Measurements from ENCODE around the gene DHCR7. TPM values are rescaled to one million over a fixed set of nuclear protein-coding genes. Genes with fewer than 3 reads are reported as not detected.

Gene DHCR7
- polyA plus RNA-seq, 2 of the 4 experiments (the other 2 are of a cell fraction) = 44.2 to 82.2 TPM

DNA sequence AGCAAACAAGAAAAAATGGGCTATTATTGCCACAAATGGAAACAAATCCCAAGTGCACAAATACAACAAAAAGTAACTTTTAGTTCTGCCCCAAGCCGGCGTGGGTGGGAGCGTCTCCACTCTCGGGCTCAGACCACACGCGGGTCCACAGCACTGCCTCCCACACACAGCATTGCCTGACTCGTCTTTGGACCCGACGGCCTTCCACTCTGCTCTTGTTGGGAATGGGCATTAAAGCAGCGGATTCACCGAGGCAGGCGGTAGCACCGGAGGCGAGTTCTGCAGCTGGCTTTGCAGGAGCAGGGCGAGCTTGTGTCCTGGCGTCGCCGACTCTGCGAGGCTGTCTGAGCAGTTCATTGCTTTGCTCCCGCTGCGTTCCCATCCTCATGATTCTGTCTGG, 27.8 kb upstream of the DHCR7 start:
- Histone ChIP-seq H3K4me3 (no peak overlapping the region), H3K4me2 (no peak overlapping the region), H3K9me3 (no peaks in the 10 kb centered on the region), H3K27ac (no peak overlapping the region), H3K4me1 (no peaks in the 10 kb centered on the region)
- DNase-seq (ENCODE audit: low read depth in 1 of 2, low spot score in 1 of 2) (no peak), FAIRE-seq (no peak), ATAC-seq (no peak)
- TF ChIP-seq FOXS1 (CRISPR knock-in tag; IDR thresholded peaks at IDR 0.05) (no peak), RCOR1 (IDR thresholded peaks at IDR 0.05; ENCODE audit: low read depth, low read length) (no peak), MYC (IDR thresholded peaks at IDR 0.05; ENCODE audit: borderline replicate concordance, low read length) (no peak), PHF8 (IDR thresholded peaks at IDR 0.05; ENCODE audit: borderline replicate concordance, low read depth) (no peak), POLR2AphosphoS2 (conservative IDR thresholded peaks at IDR 0.05; ENCODE audit: low read length) (no peak), MAFK (IDR thresholded peaks at IDR 0.05; ENCODE audit: partially characterized antibody) (no peak), EP300 (IDR thresholded peaks at IDR 0.05) (no peak)
- TF ChIP-seq, protein P1, sequence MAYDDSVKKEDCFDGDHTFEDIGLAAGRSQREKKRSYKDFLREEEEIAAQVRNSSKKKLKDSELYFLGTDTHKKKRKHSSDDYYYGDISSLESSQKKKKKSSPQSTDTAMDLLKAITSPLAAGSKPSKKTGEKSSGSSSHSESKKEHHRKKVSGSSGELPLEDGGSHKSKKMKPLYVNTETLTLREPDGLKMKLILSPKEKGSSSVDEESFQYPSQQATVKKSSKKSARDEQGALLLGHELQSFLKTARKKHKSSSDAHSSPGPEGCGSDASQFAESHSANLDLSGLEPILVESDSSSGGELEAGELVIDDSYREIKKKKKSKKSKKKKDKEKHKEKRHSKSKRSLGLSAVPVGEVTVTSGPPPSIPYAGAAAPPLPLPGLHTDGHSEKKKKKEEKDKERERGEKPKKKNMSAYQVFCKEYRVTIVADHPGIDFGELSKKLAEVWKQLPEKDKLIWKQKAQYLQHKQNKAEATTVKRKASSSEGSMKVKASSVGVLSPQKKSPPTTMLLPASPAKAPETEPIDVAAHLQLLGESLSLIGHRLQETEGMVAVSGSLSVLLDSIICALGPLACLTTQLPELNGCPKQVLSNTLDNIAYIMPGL (CRISPR knock-in tag; IDR thresholded peaks at IDR 0.05; ENCODE audit: borderline replicate concordance) = no peak
- TF ChIP-seq, protein P2, sequence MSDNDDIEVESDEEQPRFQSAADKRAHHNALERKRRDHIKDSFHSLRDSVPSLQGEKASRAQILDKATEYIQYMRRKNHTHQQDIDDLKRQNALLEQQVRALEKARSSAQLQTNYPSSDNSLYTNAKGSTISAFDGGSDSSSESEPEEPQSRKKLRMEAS (IDR thresholded peaks at IDR 0.05) = no peak
- TF ChIP-seq, protein P3, sequence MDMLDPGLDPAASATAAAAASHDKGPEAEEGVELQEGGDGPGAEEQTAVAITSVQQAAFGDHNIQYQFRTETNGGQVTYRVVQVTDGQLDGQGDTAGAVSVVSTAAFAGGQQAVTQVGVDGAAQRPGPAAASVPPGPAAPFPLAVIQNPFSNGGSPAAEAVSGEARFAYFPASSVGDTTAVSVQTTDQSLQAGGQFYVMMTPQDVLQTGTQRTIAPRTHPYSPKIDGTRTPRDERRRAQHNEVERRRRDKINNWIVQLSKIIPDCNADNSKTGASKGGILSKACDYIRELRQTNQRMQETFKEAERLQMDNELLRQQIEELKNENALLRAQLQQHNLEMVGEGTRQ (IDR thresholded peaks at IDR 0.05) = no peak
- TF ChIP-seq, protein P4, sequence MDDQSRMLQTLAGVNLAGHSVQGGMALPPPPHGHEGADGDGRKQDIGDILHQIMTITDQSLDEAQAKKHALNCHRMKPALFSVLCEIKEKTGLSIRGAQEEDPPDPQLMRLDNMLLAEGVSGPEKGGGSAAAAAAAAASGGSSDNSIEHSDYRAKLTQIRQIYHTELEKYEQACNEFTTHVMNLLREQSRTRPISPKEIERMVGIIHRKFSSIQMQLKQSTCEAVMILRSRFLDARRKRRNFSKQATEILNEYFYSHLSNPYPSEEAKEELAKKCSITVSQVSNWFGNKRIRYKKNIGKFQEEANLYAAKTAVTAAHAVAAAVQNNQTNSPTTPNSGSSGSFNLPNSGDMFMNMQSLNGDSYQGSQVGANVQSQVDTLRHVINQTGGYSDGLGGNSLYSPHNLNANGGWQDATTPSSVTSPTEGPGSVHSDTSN (IDR thresholded peaks at IDR 0.05) = no peak
- TF ChIP-seq, protein P5, sequence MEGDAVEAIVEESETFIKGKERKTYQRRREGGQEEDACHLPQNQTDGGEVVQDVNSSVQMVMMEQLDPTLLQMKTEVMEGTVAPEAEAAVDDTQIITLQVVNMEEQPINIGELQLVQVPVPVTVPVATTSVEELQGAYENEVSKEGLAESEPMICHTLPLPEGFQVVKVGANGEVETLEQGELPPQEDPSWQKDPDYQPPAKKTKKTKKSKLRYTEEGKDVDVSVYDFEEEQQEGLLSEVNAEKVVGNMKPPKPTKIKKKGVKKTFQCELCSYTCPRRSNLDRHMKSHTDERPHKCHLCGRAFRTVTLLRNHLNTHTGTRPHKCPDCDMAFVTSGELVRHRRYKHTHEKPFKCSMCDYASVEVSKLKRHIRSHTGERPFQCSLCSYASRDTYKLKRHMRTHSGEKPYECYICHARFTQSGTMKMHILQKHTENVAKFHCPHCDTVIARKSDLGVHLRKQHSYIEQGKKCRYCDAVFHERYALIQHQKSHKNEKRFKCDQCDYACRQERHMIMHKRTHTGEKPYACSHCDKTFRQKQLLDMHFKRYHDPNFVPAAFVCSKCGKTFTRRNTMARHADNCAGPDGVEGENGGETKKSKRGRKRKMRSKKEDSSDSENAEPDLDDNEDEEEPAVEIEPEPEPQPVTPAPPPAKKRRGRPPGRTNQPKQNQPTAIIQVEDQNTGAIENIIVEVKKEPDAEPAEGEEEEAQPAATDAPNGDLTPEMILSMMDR (IDR thresholded peaks at IDR 0.05) = no peak
- ChIA-PET POLR2A (no interaction called here), CTCF (interaction anchor here (1.1 kb wide), 2 partner anchors 8 to 18 kb away, joined by 3 read pairs; no protein-coding TSS in a partner anchor)
- WGBS (ENCODE audit: missing lambda C conversion rate) = 96% methylated on average over 19 of the region's 21 CpGs

DNA sequence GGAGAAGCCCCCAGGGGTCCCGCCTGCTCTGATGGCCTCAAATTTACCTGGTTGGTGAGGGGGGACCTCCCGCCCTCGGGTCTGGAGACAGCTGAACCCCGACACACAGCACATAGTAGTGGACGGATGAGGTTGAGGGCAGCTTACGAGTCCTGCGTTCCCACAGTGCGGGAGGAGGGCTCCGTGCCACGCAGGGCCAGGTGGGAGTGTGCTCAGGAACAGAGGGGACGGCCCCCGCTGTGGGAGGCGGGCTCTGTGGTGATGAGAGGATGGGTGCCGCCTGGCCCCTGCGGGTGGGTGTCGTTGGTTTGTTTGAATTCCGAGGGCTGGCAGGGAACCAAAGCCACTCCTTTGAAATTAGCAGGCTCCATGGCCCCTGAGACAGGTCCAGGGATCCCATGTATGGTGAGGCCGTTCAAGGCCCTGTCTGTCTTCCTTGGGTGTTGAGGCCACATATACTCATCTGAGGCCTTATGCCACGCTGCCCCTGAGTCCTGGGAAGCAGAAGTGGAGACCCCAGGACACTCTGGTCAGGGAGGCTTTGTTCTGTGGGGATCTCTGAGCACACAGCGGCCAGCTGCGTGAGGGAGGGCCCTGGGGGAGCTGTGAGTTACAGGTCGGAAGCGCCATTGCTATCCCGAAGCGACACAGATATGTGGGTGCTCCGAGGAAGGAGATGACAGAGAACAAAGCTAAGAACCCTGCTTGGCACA, 26.7 kb upstream of the DHCR7 start:
- no peak overlapping the region for H3K27ac ChIP-seq
- H3K9me3 ChIP-seq = no peaks in the 10 kb centered on the region
- FAIRE-seq (no peak), ATAC-seq (no peak), DNase-seq (ENCODE audit: low read depth in 1 of 2, low spot score in 1 of 2) (no peak)
- TF ChIP-seq POLR2AphosphoS2 (conservative IDR thresholded peaks at IDR 0.05; ENCODE audit: low read length) = no peak
- H3K4me3 ChIP-seq = no peak overlapping the region
- H3K4me1 ChIP-seq = no peaks in the 10 kb centered on the region
- 88% methylated on average over 17 of the region's 26 CpGs for WGBS (ENCODE audit: missing lambda C conversion rate)
- ChIA-PET CTCF (interaction anchor here (1.1 kb wide), 2 partner anchors 9 to 17 kb away, joined by 3 read pairs; no protein-coding TSS in a partner anchor), POLR2A (no interaction called here)
- no peak overlapping the region for H3K4me2 ChIP-seq

DNA sequence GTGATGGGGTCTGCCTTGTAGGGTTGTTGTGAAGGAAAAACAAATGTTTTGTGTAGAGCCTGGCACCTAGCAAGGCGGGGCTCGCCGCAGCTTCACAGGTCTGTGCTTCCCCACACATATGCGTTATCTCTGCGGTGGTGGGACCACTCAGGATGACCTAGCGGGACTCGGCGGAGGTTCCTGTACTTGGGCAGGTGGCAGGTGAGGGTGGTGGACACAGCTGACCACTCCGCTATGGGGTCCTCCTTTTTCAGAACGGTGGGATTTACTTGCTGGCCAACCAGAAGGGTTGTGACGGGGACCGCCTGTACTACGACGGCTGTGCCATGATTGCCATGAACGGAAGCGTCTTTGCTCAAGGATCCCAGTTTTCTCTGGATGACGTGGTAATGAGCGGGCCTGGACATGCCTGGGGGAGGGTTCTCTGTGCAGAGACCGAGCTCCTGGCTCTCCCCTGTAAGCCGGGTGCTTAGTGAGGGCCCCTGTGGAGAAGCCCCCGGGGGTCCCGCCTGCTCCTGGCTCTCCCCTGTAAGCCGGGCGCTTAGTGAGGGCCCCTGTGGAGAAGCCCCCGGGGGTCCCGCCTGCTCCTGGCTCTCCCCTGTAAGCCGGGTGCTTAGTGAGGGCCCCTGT, 26.1 kb upstream of the DHCR7 start:
- ATAC-seq (no peak), FAIRE-seq (no peak), DNase-seq (ENCODE audit: low read depth in 1 of 2, low spot score in 1 of 2) (no peak)
- no peak overlapping the region for H3K4me2 ChIP-seq
- no peak overlapping the region for H3K4me3 ChIP-seq
- TF ChIP-seq FOSL2 (IDR thresholded peaks at IDR 0.05) (no peak), FOSL2 (CRISPR knock-in tag; IDR thresholded peaks at IDR 0.05) (no peak), POLR2A (IDR thresholded peaks at IDR 0.05; ENCODE audit: low read length) (no peak), CHD2 (IDR thresholded peaks at IDR 0.05; ENCODE audit: low read length, partially characterized antibody) (no peak), RAD21 (conservative IDR thresholded peaks at IDR 0.05 in 1 of 2, IDR thresholded peaks at IDR 0.05 in 1 of 2) (no peak), HDAC2 (IDR thresholded peaks at IDR 0.05) (no peak), MYC (IDR thresholded peaks at IDR 0.05; ENCODE audit: borderline replicate concordance, low read length) (no peak), ZC3H11A (IDR thresholded peaks at IDR 0.05) (no peak), NFE2L2 (conservative IDR thresholded peaks at IDR 0.05; ENCODE audit: low read length) (no peak), POLR2AphosphoS2 (conservative IDR thresholded peaks at IDR 0.05; ENCODE audit: low read length) (no peak)
- H3K27ac ChIP-seq = no peak overlapping the region
- WGBS (ENCODE audit: missing lambda C conversion rate) = 94% methylated on average over 20 of the region's 27 CpGs
- H3K9me3 ChIP-seq = no peaks in the 10 kb centered on the region
- POLR2A ChIA-PET = no interaction called here
- CTCF ChIA-PET = no interaction called here
- H3K4me1 ChIP-seq = no peaks in the 10 kb centered on the region
